Stimulated activated naive CD8-positive, alpha-beta T cell treated with anti-CD3 and anti-CD28 coated beads, Interleukin-15, Interleukin-2, amounts not matched to agents 100 ng/mL and 50 ng/mL, for 24 hours (primary cell): ENCODE data around the gene MMEL1.
"Not testable (repeated sequence)": the region's sequence is repeated elsewhere in the genome, so short reads cannot be mapped to it uniquely, and the experiment has no call there.

Source experiments
- H3K27ac Mint-ChIP-seq: one replicate; pipeline ENCODE4 v1.8.0; 2021; ENCODE audit warnings: mild to moderate bottlenecking, mixed read lengths
- H3K27me3 Mint-ChIP-seq: one replicate; pipeline ENCODE4 v1.8.0; 2021; ENCODE audit warnings: mixed read lengths
- H3K36me3 Mint-ChIP-seq: one replicate; pipeline ENCODE4 v1.8.0; 2021; ENCODE audit warnings: low read depth, mixed read lengths
- H3K4me1 Mint-ChIP-seq: one replicate; pipeline ENCODE4 v1.8.0; 2021; ENCODE audit warnings: low read depth, mixed read lengths
- H3K4me3 Mint-ChIP-seq: one replicate; pipeline ENCODE4 v1.8.0; 2021; ENCODE audit warnings: mild to moderate bottlenecking, mixed read lengths
- H3K9me3 Mint-ChIP-seq: one replicate; pipeline ENCODE4 v1.8.0; 2021; ENCODE audit warnings: mixed read lengths

Gene MMEL1

DNA sequence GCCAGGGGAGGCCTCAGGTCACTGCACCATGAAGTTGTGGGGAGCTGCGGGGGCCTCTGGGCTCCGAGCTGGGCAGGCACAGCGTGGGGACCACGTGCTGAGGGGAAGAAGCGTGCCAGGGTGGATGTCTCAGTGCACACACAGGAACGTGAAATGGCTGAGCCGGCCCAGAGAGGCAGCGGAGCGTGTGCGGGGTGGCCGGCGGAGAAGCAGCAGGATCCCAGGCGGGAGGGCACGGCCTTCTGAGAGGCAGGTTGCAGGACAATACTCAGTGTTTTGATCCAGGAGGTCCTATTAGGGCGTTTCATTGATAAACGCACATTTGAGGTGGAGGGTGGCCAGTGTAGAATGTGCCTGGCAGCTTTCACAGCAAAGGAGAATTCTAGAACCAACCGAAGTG lies 63.8 kb downstream of the MMEL1 start:
- Mint-ChIP-seq H3K27ac (no peak overlapping the region), H3K4me1 (peaks cover 5% of the 10 kb centered on the region), H3K9me3 (peaks cover 5% of the 10 kb centered on the region), H3K27me3 (no peaks in the 10 kb centered on the region), H3K4me3 (no peak overlapping the region), H3K36me3 (peaks cover 4% of the 10 kb centered on the region)

DNA sequence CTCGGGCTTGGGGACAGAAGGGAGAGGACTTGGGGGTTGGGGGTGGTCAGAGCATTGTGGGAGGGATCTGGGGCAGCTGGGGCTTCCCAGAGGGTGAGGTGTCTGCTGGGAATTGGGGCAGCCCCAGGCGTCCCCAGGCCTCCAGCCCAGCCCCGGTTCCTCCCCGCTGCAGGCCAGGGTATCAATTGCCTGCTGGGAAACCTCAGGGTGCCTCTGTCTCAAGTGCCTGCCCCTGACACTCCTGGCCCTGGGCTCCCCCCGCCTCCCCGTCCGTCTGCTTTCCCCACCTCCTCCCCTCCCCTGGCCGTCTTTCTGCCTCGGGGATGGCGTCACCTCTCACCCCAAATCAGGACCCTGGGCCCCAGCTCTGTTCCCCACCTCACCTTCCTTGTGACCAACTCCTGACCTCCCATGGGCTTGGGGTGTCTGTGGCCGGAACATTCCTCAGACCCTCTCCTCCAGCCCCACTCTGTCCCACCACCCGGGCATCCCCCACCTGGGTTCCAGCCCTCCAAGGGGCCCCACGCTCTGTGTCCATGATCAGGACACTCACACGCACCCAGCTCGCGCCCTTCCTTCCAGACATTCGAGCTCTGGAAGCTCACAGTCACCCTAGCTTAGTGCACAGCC lies 64.5 kb downstream of the MMEL1 start:
- not testable (repeated sequence) for H3K27me3 Mint-ChIP-seq, H3K27ac Mint-ChIP-seq, H3K4me1 Mint-ChIP-seq, H3K36me3 Mint-ChIP-seq, H3K9me3 Mint-ChIP-seq, H3K4me3 Mint-ChIP-seq

DNA sequence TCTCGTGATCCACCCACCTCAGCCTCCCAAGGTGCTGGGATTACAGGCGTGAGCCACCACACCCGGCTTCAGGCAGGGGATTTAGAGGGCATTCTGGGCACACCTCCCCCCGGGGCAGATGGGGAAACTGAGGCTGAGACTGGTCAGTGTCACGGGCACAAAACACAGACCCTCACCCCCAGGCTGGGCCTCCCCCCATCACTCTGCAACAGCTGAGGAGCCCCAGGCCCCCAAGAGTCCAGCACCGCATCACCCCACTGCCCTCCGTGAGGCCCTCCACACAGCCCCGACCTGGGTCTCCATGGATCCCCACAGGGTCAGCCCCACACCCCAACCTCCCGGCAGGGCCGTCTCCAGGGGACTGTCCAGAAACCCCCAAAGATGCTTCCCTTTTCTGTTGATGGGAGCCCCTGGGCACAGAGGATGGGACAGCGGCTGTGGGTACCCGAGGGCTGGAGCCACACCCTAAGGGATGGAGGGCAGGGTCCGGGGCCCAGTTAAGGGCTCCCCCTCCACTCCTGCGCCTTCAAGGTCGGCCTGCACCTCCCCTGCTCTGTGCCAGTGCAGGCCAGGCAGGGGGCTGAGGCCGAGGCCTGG lies 65.6 kb downstream of the MMEL1 start:
- no peaks in the 10 kb centered on the region for H3K9me3 Mint-ChIP-seq
- peaks cover 4% of the 10 kb centered on the region for H3K36me3 Mint-ChIP-seq
- no peak overlapping the region for H3K4me3 Mint-ChIP-seq
- H3K27ac Mint-ChIP-seq = no peak overlapping the region
- no peaks in the 10 kb centered on the region for H3K27me3 Mint-ChIP-seq
- H3K4me1 Mint-ChIP-seq = no peaks in the 10 kb centered on the region

DNA sequence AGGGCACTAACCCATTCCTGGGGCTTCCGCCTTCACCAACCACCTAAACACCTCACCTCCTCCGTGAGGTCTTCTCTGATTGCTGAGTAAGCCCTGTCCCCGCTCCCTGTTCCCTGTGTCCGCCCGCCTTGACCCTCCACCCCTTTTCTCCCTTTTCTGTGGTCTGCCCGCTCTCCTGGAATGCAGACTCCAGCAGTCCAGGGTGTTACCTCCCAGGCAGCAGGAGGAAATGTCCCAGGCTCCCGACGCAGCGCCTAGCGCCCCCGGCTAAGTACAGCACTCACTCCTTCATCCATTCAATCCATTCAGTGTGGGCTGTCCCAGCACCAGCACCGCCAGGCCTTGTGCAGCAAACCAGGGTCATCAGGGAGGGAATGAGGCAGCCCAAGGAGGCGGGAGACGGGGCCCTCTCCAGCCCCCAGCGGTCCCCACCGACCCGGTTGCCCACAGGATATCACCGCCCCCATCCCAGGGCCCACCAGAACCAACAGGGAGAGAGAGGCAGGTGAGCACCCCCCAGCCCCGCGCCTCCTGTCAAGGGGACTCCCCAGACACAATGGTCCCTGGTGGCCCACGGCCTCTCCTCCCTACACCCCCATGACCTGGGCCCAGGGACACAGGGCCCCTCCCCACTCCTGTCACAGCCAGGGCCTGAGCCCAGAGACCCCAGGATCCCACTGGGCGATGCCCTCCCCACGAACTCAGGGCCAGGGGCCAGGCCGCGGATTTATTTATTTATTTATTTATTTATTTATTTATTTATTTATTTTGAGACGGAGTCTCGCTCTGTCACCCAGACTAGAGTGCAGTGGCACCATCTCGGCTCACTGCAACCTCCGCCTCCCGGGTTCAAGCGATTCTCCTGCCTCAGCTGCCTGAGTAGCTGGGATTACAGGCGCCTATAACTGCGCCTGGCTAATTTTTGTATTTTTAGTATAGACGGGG lies 66.4 kb downstream of the MMEL1 start:
- no peaks in the 10 kb centered on the region for H3K27me3 Mint-ChIP-seq
- H3K36me3 Mint-ChIP-seq = peaks cover 5% of the 10 kb centered on the region
- no peaks in the 10 kb centered on the region for H3K9me3 Mint-ChIP-seq
- no peak overlapping the region for H3K27ac Mint-ChIP-seq
- peaks cover under 1% of the 10 kb centered on the region for H3K4me1 Mint-ChIP-seq
- H3K4me3 Mint-ChIP-seq = no peak overlapping the region

DNA sequence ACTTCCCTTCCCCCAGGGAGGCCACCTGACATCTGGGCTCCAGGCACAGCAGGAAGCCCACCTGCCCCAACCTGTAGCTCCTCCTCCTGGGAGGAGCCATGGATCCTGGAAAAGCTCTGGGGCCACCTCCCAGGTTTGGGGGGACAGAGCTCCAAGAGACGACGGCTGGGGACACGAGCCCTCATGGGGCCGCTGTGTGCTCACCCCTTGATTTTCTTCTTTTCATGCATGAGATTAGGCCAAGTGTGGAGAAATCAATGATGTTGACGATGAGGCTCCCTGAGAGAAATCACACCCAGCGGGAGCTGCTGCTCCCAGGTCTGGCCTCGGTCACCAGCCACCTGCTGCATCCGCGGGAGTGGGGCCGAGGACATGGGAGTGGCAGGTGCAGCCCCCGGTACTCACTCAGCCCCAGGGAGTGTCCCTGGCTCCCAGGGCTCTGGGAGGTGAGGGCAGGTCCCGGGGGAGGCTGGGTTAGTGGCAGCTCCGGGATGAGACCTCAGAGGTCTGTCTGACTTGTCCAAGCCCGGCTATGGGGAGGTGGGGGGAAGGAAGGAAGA lies 67.9 kb downstream of the MMEL1 start:
- no peaks in the 10 kb centered on the region for H3K9me3 Mint-ChIP-seq
- no peaks in the 10 kb centered on the region for H3K27me3 Mint-ChIP-seq
- H3K4me3 Mint-ChIP-seq = no peak overlapping the region
- H3K36me3 Mint-ChIP-seq = peaks cover 6% of the 10 kb centered on the region
- no peak overlapping the region for H3K27ac Mint-ChIP-seq
- peaks cover 5% of the 10 kb centered on the region for H3K4me1 Mint-ChIP-seq

DNA sequence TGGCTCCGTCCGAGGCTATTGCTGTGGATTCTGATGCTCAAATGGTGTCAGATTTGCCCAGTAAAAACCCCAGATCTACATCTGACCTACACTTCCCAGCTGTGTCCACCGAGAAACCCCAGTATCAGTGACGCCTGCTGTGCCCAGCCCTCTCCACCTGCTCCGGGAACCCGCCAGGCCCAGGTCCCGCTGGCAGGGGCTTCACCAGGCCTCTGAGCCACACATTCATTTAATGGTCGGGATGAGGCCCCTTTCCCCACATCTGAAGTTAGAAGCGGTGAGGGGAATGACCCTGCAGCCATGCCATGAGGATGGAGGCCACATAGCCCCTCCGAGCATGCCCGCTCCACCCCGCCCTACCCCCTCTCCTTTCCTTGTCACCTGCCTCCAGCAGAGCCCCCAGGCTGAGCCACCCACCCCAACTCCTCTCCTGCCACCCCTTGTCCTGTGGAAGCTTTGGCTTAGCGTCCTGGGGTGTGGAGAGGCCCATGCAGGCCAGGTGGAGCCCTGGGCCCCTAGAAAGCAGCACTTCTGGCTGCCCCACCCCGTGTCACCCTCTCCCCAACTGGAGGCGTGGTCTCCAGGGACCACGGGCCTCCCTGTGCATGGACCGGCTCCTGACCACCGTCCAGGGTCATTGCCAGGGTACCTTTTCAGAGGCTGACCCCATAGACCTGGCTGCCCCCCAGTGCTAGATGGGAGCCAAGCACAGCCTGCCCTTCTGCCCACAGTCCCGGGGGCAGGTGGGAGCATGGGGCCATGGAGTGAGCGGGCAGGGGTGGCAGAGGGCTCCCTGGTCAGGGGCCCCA lies 68.6 kb downstream of the MMEL1 start:
- Mint-ChIP-seq H3K9me3 (no peaks in the 10 kb centered on the region), H3K4me3 (no peak overlapping the region), H3K27me3 (no peaks in the 10 kb centered on the region), H3K27ac (no peak overlapping the region), H3K36me3 (peaks cover 6% of the 10 kb centered on the region), H3K4me1 (peaks cover 5% of the 10 kb centered on the region)

DNA sequence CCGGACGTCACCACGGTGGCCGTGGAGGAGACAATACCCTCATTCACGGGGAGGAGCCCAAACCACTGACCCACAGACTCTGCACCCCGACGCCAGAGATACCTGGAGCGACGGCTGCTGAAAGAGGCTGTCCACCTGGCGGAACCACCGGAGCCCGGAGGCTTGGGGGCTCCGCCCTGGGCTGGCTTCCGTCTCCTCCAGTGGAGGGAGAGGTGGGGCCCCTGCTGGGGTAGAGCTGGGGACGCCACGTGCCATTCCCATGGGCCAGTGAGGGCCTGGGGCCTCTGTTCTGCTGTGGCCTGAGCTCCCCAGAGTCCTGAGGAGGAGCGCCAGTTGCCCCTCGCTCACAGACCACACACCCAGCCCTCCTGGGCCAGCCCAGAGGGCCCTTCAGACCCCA lies 69.6 kb downstream of the MMEL1 start:
- no peak overlapping the region for H3K27ac Mint-ChIP-seq
- no peak overlapping the region for H3K4me3 Mint-ChIP-seq
- H3K9me3 Mint-ChIP-seq = no peaks in the 10 kb centered on the region
- peaks cover 11% of the 10 kb centered on the region for H3K4me1 Mint-ChIP-seq
- peaks cover 11% of the 10 kb centered on the region for H3K36me3 Mint-ChIP-seq
- no peaks in the 10 kb centered on the region for H3K27me3 Mint-ChIP-seq

DNA sequence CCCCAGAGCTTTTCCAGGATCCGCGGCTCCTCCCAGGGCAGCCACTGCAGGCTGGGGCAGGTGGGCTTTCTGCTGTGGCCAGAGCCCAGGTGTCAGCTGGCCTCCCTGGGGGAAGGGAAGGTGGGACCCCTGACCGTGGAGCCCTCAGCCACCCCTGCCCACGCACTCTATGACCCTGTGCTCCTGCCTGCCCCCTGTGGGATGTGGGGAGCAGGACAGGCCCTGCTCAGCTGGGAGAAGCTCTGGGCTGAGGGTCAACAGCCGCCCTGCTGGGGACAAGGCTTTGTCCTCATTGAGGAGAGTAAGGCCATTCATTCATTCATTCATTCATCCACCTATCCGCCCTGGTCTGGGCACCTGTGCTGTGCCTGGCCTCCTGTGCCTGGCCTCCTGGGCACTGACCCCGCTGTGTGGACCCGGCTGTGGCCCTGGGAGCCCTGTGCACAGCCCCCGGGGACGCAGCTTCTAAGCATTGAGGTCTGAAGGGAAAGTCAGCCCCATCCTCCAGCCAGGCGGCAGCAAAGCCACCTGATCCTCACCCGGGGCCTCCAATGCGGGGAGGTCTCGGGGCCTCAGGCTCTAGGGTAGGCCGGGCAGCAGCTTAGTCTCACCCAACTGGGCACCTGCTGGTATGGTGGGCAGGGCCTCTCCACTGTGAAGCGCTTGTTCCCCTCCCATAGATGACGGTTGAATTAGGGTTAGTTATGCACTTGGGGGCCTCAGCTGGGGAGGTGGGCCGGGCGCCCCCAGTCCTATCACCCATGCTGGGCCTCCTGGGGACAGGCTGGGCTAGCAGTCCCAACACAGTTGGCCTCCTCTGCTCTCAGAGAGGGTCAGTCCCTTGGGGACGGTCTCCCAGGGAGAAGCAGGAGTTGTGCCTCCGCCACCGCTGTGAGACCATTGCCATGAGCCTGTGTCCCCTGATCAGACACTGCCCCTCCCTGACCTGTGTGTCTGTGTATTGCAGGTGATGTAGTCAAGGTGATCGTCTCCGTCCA lies 70.6 kb downstream of the MMEL1 start:
- Mint-ChIP-seq H3K27me3 (no peaks in the 10 kb centered on the region), H3K9me3 (no peaks in the 10 kb centered on the region), H3K27ac (no peak overlapping the region), H3K4me3 (no peak overlapping the region), H3K36me3 (peaks cover 11% of the 10 kb centered on the region), H3K4me1 (peaks cover 19% of the 10 kb centered on the region)

DNA sequence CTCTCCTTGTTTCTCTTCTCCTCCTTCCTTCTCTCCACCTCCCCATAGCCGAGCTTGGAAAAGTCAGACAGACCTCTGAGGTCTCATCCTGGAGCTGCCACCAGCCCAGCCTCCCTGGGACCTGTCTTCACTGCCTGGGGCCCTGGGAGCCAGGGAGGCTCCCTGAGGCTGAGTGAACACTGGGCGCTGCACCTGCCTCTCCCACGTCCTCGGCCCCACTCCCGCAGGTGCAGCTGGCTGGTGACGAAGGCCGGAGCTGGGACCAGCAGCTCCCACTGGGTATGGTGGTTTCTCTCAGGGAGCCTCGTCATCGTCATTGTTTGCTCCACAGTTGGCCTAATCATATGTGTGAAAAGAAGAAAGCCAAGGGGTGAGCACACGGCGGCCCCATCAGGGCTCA lies 71.4 kb downstream of the MMEL1 start:
- H3K4me3 Mint-ChIP-seq = no peak overlapping the region
- peaks cover 11% of the 10 kb centered on the region for H3K36me3 Mint-ChIP-seq
- peaks cover 19% of the 10 kb centered on the region for H3K4me1 Mint-ChIP-seq
- H3K27me3 Mint-ChIP-seq = no peaks in the 10 kb centered on the region
- peak overlapping the region; percentile 22 for H3K27ac Mint-ChIP-seq
- H3K9me3 Mint-ChIP-seq = no peaks in the 10 kb centered on the region

DNA sequence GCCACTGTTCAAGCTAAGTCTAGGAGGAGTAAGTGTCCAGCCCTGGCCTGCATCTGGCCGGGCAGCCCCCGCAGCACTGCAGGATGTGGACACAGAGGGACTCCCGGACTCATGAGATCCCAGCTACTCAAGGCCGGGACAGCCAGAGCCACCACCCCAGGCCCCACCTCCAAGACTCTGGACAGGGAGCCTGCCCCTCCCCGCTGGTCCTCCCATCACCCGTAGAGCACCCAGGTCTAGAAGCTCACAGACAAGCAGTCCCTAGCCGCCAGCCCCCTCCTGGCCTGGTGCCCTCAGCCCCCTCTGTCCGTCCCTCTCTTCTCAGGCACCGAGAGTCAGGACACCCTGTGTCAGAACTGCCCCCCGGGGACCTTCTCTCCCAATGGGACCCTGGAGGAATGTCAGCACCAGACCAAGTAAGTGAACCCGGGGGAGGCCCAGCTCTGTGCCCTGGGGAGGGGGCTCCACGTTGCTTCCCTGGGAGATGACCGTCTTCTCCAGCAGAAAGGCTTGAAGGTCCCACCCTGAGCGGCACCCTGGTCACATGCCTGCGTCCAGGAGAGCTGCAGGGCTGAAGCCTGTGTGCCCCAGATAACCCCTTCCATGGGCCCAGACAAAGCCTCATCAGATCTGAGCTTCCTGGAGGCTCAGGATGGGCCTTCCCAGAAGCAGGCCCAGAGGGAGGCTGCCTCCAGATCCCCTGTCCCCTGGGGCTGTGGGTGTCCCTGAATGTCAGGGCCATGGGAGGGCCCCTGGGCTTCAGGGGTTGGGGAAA lies 72.3 kb downstream of the MMEL1 start:
- Mint-ChIP-seq H3K27me3 (no peaks in the 10 kb centered on the region), H3K36me3 (peaks cover 11% of the 10 kb centered on the region), H3K4me1 (peaks cover 25% of the 10 kb centered on the region), H3K27ac (no peak overlapping the region), H3K4me3 (no peak overlapping the region), H3K9me3 (no peaks in the 10 kb centered on the region)

DNA sequence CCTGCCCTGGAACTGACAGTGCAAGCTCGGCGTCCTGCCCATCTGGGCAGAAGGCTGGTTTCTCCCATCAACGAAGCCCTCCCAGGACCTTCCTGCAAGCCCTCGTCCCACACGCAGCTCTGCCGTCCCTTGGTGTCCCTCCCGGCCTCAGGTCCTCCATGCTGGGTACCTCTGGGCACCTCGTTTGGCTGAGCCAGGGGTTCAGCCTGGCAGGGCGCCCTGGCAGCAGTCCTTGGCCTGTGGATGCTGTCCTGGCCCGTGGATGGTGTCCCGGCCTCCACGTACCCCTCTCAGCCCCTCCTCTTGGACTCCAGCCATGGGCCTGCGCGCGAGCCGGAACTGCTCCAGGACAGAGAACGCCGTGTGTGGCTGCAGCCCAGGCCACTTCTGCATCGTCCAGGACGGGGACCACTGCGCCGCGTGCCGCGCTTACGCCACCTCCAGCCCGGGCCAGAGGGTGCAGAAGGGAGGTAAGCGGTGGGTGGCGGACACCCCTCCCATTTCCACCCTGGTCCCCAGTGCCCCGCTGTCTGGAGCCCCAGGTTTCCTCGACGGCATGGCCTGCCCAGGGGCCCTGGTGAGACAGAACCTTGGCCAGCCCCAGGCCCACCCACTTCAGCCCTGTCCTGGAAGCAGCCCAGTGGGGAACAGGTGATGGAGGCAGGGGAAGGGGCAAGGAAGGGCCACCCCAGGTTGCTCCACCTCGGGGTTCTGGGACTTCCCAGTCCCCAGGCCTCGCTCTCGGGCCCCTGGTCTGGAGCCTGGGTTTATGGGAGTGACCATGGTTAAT lies 73.1 kb downstream of the MMEL1 start:
- peaks cover 11% of the 10 kb centered on the region for H3K36me3 Mint-ChIP-seq
- no peaks in the 10 kb centered on the region for H3K9me3 Mint-ChIP-seq
- no peak overlapping the region for H3K4me3 Mint-ChIP-seq
- no peak overlapping the region for H3K27ac Mint-ChIP-seq
- peaks cover 33% of the 10 kb centered on the region for H3K4me1 Mint-ChIP-seq
- H3K27me3 Mint-ChIP-seq = no peaks in the 10 kb centered on the region

DNA sequence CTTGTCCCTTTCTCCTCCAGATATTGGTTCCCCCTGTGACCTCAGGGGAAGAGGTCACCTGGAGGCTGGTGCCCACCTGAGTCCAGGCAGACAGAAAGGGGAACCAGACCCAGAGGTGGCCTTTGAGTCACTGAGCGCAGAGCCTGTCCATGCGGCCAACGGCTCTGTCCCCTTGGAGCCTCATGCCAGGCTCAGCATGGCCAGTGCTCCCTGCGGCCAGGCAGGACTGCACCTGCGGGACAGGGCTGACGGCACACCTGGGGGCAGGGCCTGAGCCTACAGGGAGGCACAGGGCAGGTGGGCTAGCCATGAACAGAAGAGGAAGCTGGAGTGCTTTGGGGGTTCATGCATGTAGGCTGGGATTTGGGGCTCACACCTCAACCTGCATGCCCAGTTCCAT lies 74.0 kb downstream of the MMEL1 start:
- no peaks in the 10 kb centered on the region for H3K27me3 Mint-ChIP-seq
- H3K36me3 Mint-ChIP-seq = peaks cover 11% of the 10 kb centered on the region
- peaks cover 41% of the 10 kb centered on the region for H3K4me1 Mint-ChIP-seq
- peak overlapping the region; percentile 91 for H3K4me3 Mint-ChIP-seq
- no peak overlapping the region for H3K27ac Mint-ChIP-seq
- no peaks in the 10 kb centered on the region for H3K9me3 Mint-ChIP-seq
